ENCODE results near the gene JAK1. TPM values are rescaled to one million over a fixed set of nuclear protein-coding genes. Genes with fewer than 3 reads are reported as not detected.

JAK1 gene
- total and polyA plus RNA-seq, 2 of the 8 experiments (the other 6 are each of a cell fraction or from before 2014, with no cell fraction given), result 7.8 to 24.5 TPM

- no peak overlapping the region for H3K18ac ChIP-seq (ENCODE audit: extremely low read depth, low read length)
- H3K23ac ChIP-seq (ENCODE audit: insufficient read length), result no peak overlapping the region
- no peak overlapping the region for H2BK5ac ChIP-seq (ENCODE audit: low read depth, low read length)
- H2BK12ac ChIP-seq (ENCODE audit: low read depth, low read length), result no peak overlapping the region
- H3K27me3 ChIP-seq (replicated peaks in 1 of 4; ENCODE audit: control insufficient read depth in 3 of 4, extremely low read depth in 1 of 4, insufficient read depth in 3 of 4, low read length in 3 of 4), result peaks cover 18 to 45% (median 35%) of the 10 kb centered on the region in 4 experiments
- no peak overlapping the region for H3K14ac ChIP-seq (ENCODE audit: insufficient read length)
- H2AFZ ChIP-seq (ENCODE audit: low read length), result no peak overlapping the region
- no peaks in the 10 kb centered on the region for H3K79me2 ChIP-seq (ENCODE audit: control insufficient read depth in 1 of 2, insufficient read depth in 2 of 2, low read length in 2 of 2)
- H3K9me3 ChIP-seq (ENCODE audit: insufficient read depth in 2 of 2, low read depth in 1 of 2, low read length in 1 of 2), result peaks cover 0 to 3% of the 10 kb centered on the region in 2 experiments; a peak in 2 of 4 replicates
- H3K36me3 ChIP-seq (ENCODE audit: control insufficient read depth in 2 of 4, insufficient read depth in 4 of 4, low read length in 3 of 4), result no peaks in the 10 kb centered on the region
- H3K4me1 ChIP-seq (replicated peaks in 1 of 4; ENCODE audit: control insufficient read depth in 3 of 4, insufficient read depth in 4 of 4, low read length in 3 of 4), result peaks cover 0 to 12% (median 4%) of the 10 kb centered on the region in 4 experiments; a peak in 5 of 7 replicates
- no peak for FAIRE-seq
- no peak overlapping the region for H3K27ac ChIP-seq (ENCODE audit: low read depth, low read length)
- WGBS, 2 experiments (ENCODE audit: extremely low coverage in 1 of 2, insufficient coverage in 1 of 2, insufficient read length in 1 of 2, insufficient replicate concordance in 2 of 2, low coverage in 1 of 2, low lambda C conversion rate in 2 of 2, missing lambda C conversion rate in 1 of 2), result 13% methylated on average over 11 of the region's 11 CpGs; no CpG with 5 or more reads in 1 of the 2 experiments
- H2AK5ac ChIP-seq (ENCODE audit: low read depth, low read length), result no peak overlapping the region
- H3K23me2 ChIP-seq (ENCODE audit: low read depth, low read length), result peaks cover 8% of the 10 kb centered on the region; the same call in 1 of the 2 replicates
- no peak for DNase-seq (ENCODE audit: low read depth in 1 of 2, low spot score in 2 of 2)
- no peak overlapping the region for H4K5ac ChIP-seq (ENCODE audit: insufficient read length, low read depth, low read length)
- H4K8ac ChIP-seq (ENCODE audit: extremely low read depth, insufficient read depth, low read length), result no peak overlapping the region
- H3K4me3 ChIP-seq (ENCODE audit: extremely low read depth in 1 of 4, insufficient read depth in 2 of 4, low read depth in 3 of 4, low read length in 4 of 4), result peak overlapping the region; percentile 42 to 64 (median 58)
- H4K91ac ChIP-seq (replicated peaks; ENCODE audit: insufficient read length, low read length), result no peak overlapping the region
- no peaks in the 10 kb centered on the region for H3K79me1 ChIP-seq (ENCODE audit: low read depth, low read length)
- H3K9ac ChIP-seq (replicated peaks in 1 of 4; ENCODE audit: extremely low read depth in 1 of 4, low read depth in 3 of 4, low read length in 3 of 4), result no peak overlapping the region
- ChIA-PET POLR2A (ENCODE audit: partially characterized antibody) (interaction anchor here (0.8 to 1.6 kb wide), 4 partner anchors 13 to 249 kb away, joined by 3 read pairs; no protein-coding TSS in a partner anchor), CTCF (ENCODE audit: partially characterized antibody) (interaction anchor here (2.4 kb wide), 1 partner anchor 60 kb away, joined by 5 read pairs; no protein-coding TSS in a partner anchor)
- H2BK15ac ChIP-seq (ENCODE audit: low read length), result no peak overlapping the region
- H3K4ac ChIP-seq (replicated peaks; ENCODE audit: insufficient read length, low read depth, low read length), result no peak overlapping the region
- no peak overlapping the region for H2BK120ac ChIP-seq (replicated peaks; ENCODE audit: low read depth, low read length)
- H3K4me2 ChIP-seq (ENCODE audit: insufficient read depth in 1 of 2, low read depth in 2 of 2, low read length in 2 of 2), result peak overlapping the region; percentile 76 to 94
- H2BK20ac ChIP-seq (ENCODE audit: low read length), result no peak overlapping the region
- no peak overlapping the region for H3K56ac ChIP-seq (replicated peaks; ENCODE audit: insufficient read length, low read depth, low read length)
- H4K20me1 ChIP-seq (replicated peaks in 1 of 2; ENCODE audit: control insufficient read depth in 1 of 2, insufficient read depth in 2 of 2, low read length in 2 of 2), result peaks cover 0 to 6% of the 10 kb centered on the region in 2 experiments
- TF ChIP-seq EZH2 (IDR thresholded peaks at IDR 0.05; ENCODE audit: low read depth, low read length, severe bottlenecking), result peak; percentile 51
- TF ChIP-seq RBBP5 (IDR thresholded peaks at IDR 0.05; ENCODE audit: borderline replicate concordance, low read depth, low read length), result no peak
Observed at GRCh38 chr1:65003316-65003664, 36.9 kb upstream of the JAK1 start.

All from H1 (cell line).